Sigmoid colon (tissue), 4 donors: Measurements from ENCODE around the gene NEURL1.

Experiments
- CTCF ChIP-seq, 4 experiments: fragments of 450-650 bp in 3 of 4; fragments of 200-600 bp in 1 of 4; IDR thresholded peaks; one replicate each; pipeline ENCODE4 v1.5.1; 2016 to 2019; ENCODE audit warnings: antibody characterized with exemption in 4 of 4, mild to moderate bottlenecking in 3 of 4, moderate library complexity in 2 of 4
- POLR2A ChIP-seq, 2 donors: fragments of 450-650 bp; IDR thresholded peaks; one replicate each; pipeline ENCODE4 v1.6.1; 2016; ENCODE audit warnings: antibody characterized with exemption in 2 of 2, mild to moderate bottlenecking in 2 of 2, moderate library complexity in 2 of 2
- POLR2AphosphoS5 ChIP-seq, 4 donors: sonication (generic); formaldehyde crosslinking; IDR thresholded peaks; one replicate each; pipeline ENCODE4 v1.6.1; 2017; ENCODE audit warnings: antibody characterized with exemption in 4 of 4

GRCh38 chr10:103630156-103630555, 136.7 kb downstream of the NEURL1 start:
- TF ChIP-seq POLR2A (IDR thresholded peaks at IDR 0.05), result no peak
- TF ChIP-seq CTCF (IDR thresholded peaks at IDR 0.05), result no peak
- no peak for TF ChIP-seq POLR2AphosphoS5 (IDR thresholded peaks at IDR 0.05)
